Brain microvascular endothelial cell (primary cell): ENCODE results near the gene RNPEPL1.

Source experiments
- DNase-seq: peaks from one replicate; pipeline ENCODE4 v3.0.0-alpha.2; 2020
- H3K27ac ChIP-seq: fragments of 250-450 bp; sonication (Bioruptor Pico); 2 replicates; pipeline ENCODE4 v1.5.1; 2020; ENCODE audit warnings: mild to moderate bottlenecking, moderate library complexity
- H3K27me3 ChIP-seq: fragments of 250-450 bp; sonication (Bioruptor Pico); replicated peaks from 2 replicates; pipeline ENCODE4 v1.5.1; 2020; ENCODE audit warnings: mild to moderate bottlenecking
- H3K36me3 ChIP-seq: fragments of 250-450 bp; sonication (Bioruptor Pico); replicated peaks from 2 replicates; pipeline ENCODE4 v1.5.1; 2020; ENCODE audit warnings: mild to moderate bottlenecking
- H3K4me3 ChIP-seq: 2 replicates; pipeline ENCODE4 v1.5.1; 2011; ENCODE audit warnings: low read depth, mild to moderate bottlenecking, control low read depth, low read length, moderate library complexity
- CTCF ChIP-seq: IDR thresholded peaks from 2 replicates; pipeline ENCODE4 v1.5.1; 2011; ENCODE audit warnings: low read depth, mild to moderate bottlenecking, moderate library complexity, low read length, control low read depth, inconsistent platforms; ENCODE audit errors: missing control alignments
- in situ Hi-C: cut with HindIII; loops from 2 replicates; pipeline ENCODE4 v1.10.0; 2017; ENCODE audit warnings: low sequenced_read_pairs, low pct_ligation_motif_present

The RNPEPL1 gene

GRCh38 chr2:240522406-240522805, 45.9 kb upstream of the RNPEPL1 start:
- Histone ChIP-seq H3K27ac (no peak overlapping the region), H3K36me3 (no peaks in the 10 kb centered on the region), H3K27me3 (no peaks in the 10 kb centered on the region), H3K4me3 (no peak overlapping the region)
- in situ Hi-C loops, result no loop called here
- TF ChIP-seq CTCF, result no peak
- no peak for DNase-seq

- no peak for TF ChIP-seq CTCF
- no peaks in the 10 kb centered on the region for H3K36me3 ChIP-seq
- no peak overlapping the region for H3K27ac ChIP-seq
- DNase-seq, result no peak
- H3K4me3 ChIP-seq, result no peak overlapping the region
- no peaks in the 10 kb centered on the region for H3K27me3 ChIP-seq
- in situ Hi-C loops, result no loop called here
Measured at GRCh38 chr2:240523451-240524281, 44.6 kb upstream of the RNPEPL1 start.

GRCh38 chr2:240524963-240525718, 43.1 kb upstream of the RNPEPL1 start:
- Histone ChIP-seq H3K4me3 (no peak overlapping the region), H3K27me3 (no peaks in the 10 kb centered on the region), H3K27ac (no peak overlapping the region), H3K36me3 (no peaks in the 10 kb centered on the region)
- TF ChIP-seq CTCF, result no peak
- in situ Hi-C loops, result no loop called here
- no peak for DNase-seq

GRCh38 chr2:240525802-240526201, 42.5 kb upstream of the RNPEPL1 start:
- Histone ChIP-seq H3K36me3 (no peaks in the 10 kb centered on the region), H3K27me3 (no peaks in the 10 kb centered on the region), H3K4me3 (no peak overlapping the region), H3K27ac (no peak overlapping the region)
- in situ Hi-C loops, result no loop called here
- no peak for TF ChIP-seq CTCF
- DNase-seq, result no peak

GRCh38 chr2:240526521-240526920, 41.8 kb upstream of the RNPEPL1 start:
- Histone ChIP-seq H3K27me3 (no peaks in the 10 kb centered on the region), H3K4me3 (no peak overlapping the region), H3K36me3 (no peaks in the 10 kb centered on the region), H3K27ac (no peak overlapping the region)
- no peak for DNase-seq
- TF ChIP-seq CTCF, result no peak
- in situ Hi-C loops, result no loop called here
